HG03558 (cell line): ENCODE results near the gene PDE4D.
A peak's percentile ranks its signal among the peaks of the same experiment; 100 is the strongest.
"Not testable (repeated sequence)": the region's sequence is repeated elsewhere in the genome, so short reads cannot be mapped to it uniquely, and the experiment has no call there.

Source experiments
- ATAC-seq: cut with Tn5 transposase; IDR thresholded peaks from one replicate; pipeline ENCODE4 v1.9.1; 2021; ENCODE audit warnings: moderate number of reproducible peaks; ENCODE audit not compliant: unreplicated experiment; ENCODE audit errors: extremely low read depth

The PDE4D gene

DNA sequence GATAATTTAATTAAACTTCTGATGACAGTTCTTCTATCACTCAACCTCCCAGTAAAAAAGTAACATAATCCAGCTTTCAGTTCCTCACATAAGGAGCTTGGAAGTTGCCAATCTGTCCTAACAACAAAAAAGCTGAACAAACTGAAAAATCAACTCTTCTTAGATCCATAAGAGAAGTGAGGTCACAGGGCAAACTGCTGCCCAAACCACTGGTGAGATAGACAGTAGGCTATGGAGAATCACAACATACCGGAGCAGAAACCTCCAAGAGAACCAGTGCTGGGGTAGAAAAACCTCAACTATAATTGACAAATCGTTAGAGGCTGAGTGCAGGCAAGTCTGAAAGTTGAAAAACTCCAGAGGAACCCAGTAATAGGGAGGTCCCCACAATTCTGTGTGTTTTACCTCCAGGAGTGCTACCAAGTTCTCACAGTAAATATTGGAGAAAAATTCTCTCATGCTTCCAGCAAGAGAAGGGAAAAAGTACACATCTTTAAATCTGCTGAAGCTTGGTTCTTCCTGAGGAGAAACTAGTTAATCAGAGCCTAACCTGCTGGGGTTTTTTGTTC lies 300.0 kb downstream of the PDE4D start:
- ATAC-seq = no peak

DNA sequence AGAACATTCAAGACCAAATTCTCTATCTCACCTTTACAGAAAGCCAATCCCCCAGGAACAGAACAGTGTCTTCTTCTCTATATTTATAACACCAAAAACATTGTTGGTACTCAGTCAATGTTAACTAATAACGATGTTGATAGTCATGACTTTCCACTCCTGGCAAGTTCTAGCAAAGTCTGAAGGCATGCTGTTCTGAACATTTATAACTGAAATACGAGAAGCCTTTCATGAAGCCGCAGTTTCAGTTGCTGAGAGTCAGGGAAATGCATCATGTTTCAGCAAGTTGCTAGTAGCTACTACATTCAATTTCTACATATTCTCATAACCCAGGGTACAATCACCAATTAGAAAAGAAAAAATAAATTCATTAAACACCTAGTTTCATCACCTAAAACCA lies 301.4 kb downstream of the PDE4D start:
- no peak for ATAC-seq

DNA sequence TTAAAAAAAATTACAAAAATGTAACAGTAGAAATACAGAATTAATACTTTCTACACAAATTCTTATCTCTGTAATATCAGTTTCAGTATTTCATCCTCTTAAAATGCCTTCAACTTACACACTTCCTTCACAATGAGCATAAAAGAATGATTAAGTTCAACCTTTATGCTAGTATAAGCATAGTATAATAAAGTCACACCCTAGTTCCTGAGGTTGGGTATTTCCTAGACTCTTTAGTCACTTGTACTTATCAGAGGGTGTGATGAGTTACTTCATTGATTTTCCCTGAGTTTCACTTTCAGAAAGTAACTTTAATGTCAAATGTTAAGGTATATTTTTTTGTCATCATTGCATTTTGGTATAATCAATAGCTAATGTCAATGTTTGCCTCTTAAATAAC lies 302.4 kb downstream of the PDE4D start:
- ATAC-seq = peak; percentile 83

DNA sequence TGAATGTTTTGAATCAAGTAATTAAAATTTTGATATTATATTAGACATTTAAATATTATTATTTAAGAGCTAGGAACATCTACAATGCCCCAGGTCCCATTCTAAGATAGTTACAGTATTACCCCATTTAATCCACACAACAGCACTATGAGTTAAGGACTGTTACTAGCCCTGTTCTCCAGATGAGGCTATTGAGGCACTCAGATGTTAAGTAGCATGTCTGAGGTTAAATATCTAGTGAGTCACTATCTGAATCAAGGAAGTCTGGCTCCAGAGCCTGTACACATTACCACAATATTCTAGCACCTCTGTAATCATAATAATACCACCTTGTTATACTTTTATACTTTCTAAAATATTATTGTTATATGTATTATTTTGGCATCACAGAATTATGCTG lies 304.6 kb downstream of the PDE4D start:
- no peak for ATAC-seq

GRCh38 chr5:59587489-59588337 lies 305.8 kb downstream of the PDE4D start:
- no peak for ATAC-seq

GRCh38 chr5:59586841-59587240 lies 306.7 kb downstream of the PDE4D start:
- no peak for ATAC-seq

DNA sequence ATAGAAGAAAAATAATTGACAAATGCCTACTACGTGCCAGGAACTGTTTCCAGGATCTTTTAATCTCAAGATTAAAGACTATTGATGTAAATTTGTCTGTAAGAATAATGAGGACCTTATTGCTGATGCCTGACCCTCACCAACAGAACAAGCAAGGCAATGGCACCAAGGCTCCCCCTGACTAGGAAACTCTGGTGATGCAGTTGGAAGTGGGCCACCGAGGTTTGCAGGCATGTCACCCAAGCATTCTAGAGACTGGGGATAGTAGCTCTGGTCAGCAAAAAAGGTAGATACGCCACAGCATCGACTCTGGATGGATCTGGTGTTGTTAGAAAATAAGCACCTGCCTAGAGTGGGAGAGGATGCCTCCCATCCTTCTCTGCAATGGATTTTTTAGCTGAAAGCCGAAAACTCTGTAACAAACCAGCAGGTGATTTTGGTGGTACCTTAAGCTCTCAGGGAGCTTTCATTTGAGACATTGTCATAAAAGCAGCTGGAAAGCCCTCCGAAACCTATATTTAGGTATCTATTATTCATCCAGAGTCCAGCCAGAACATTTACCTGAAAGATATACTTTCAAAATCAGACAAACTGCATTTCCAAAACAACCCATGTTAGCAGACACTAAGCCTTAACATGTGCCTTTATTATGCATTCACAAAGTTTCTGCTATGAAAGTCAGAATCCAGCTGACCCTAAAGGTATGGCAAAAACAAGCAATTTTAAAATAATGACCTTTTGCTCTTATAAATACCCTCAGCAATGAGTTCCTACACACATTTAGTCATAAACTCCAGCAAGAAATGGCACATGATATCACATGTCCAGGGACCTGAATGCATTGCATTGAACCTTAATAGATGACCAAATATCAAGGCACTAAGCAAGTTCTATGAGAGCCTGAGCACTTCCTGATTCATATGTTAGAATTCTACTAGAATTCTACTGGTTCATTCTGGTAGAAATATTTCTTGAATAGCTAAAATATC lies 308.4 kb downstream of the PDE4D start:
- ATAC-seq = no peak

DNA sequence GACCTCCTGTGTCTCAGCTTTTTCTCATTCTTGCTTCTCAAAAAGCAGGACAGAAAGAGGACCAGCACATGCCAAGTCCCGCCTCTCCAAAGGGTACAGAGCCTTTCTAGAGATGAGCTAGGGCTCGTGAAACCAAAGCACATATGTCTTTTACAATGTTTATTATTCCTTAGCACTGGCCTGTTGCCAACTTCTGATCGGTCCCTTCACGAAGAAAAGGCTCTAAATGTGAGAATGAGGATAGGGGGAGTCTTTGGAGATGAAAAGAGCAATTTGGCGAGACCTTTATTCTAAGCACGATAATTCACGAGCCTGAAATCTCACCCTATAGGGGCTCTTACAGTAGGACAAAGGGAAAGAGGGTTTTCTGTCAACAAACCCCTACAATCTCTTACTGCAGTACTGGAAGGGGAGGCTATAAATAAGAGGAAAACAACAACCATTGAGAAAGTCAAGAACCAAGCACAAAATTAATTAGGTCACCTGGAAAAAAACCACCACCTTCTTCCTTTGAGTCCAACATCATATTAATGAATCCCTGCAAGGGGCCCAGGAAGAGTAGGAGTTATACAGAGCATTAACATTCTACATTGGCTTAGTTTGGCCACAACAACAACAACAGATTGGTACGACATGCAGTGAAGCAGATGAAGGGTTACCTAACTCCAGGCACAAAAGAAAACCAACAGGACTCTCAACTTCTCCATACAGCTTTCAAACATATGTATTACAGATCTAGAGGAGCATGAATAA lies 309.5 kb downstream of the PDE4D start:
- no peak for ATAC-seq

GRCh38 chr5:59583151-59583809 lies 310.2 kb downstream of the PDE4D start:
- no peak for ATAC-seq

- ATAC-seq = no peak
Measured at GRCh38 chr5:59582746-59583145, 310.8 kb downstream of the PDE4D start.

- ATAC-seq = no peak
Measured at GRCh38 chr5:59579824-59580167, 313.7 kb downstream of the PDE4D start.

DNA sequence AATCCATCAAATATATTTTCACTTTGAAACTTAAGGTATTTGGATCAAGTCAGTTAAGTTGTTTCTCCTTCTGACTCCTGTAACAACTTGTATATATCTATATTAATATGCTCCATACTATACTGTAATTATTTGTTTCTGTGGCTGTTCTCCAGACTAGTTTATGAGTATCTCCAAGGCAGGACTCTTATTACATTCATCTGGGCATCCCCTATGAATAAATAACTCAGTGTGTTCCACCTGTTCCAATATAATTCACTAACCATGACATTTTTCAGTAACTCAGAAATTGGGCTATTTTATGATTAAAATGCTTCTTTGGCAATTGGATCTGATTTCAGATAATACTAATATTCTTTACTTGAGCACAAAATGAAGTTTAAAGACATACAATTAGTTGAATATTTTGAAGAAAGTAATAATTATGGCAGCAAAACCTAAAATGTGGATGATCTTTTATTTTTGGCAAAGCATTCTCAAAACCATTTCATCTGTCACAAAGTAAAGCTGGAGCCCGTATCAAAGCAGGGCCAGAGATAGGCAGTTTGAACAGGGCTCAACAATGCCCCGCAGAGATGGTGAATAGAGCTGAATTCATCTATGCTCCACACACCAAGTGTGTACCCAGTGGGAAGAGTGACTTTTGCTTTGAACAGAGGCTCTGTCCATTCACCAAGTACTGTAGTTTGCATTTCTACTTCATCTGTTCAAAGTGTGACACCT lies 314.3 kb downstream of the PDE4D start:
- no peak for ATAC-seq

GRCh38 chr5:59577485-59577884 lies 316.0 kb downstream of the PDE4D start:
- ATAC-seq = no peak

DNA sequence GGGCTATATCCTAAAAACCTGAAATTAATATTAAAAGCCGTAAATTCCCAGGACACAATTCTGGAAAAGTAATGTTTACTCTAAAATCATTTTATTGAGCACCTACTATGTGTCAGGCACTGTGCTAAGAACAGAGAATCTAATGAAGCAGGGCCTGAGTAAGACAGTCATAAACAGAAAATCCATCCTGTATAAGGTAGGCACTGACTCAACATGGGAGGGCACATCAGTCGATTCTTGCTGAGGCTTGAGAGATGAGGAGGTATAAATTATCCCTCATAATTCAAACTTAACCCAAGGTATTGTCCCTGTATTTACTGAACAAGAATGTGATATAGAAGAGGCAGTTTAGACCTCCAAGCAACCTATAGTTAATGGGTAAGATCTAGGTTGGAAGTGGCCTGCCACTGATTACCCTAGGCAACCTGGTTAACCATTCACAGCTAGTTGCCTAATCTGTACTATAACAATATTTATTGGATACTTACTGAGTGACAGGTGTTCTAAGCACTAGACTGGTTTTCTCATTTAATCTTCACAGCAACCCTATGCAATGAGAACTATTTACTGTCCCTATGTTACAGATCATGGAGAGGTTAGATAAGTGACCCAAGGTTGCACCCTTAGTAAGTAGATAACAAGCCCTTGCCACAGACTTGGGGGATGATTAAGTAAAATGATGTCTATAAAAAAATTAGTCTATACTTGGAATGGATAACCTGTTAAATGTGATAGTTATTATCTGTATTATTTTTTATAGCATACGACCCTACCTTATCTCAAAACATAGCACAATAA lies 317.7 kb downstream of the PDE4D start:
- no peak for ATAC-seq

DNA sequence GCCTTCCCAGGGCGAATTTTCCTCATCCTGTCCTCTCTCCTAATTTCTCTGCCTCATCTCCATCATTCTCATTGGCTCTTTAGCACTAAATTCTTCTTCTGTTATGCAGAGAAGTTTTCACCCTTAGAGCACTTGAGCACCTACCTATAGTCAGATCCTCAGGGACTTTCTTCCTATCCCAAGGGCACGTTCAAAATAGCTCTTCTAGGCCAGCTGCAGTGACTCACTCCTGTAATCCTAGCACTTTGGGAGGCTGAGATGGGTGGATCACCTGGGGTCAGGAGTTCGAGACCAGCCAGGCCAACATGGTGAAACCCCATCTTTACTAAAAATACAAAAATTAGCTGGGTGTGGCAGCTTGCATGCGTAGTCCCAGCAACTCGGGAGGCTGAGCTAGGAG lies 320.0 kb downstream of the PDE4D start:
- ATAC-seq = not testable (repeated sequence)

GRCh38 chr5:59571067-59571466 lies 322.5 kb downstream of the PDE4D start:
- no peak for ATAC-seq

- no peak for ATAC-seq
Measured at GRCh38 chr5:59569608-59570334, 323.8 kb downstream of the PDE4D start.

GRCh38 chr5:59569158-59569557 lies 324.4 kb downstream of the PDE4D start:
- ATAC-seq = no peak
